HL-60/S4 treated with phorbol 12-myristate 13-acetate at 8.2 ng/mL for 4 days and 3 days (cell line): Measurements from ENCODE around the gene ZNF830.
"Not testable (repeated sequence)": the region's sequence is repeated elsewhere in the genome, so short reads cannot be mapped to it uniquely, and the experiment has no call there.

Source experiments
- in situ Hi-C: fragments of 300-500 bp; cut with MboI; formaldehyde crosslinking; loops from 2 replicates; pipeline ENCODE4 v1.15.0; 2022; ENCODE audit warnings: low sequenced_read_pairs

ZNF830 gene

GRCh38 chr17:34989473-34989872, 28.1 kb downstream of the ZNF830 start:
- in situ Hi-C loops, result loop anchor here (25.0 kb wide), 1 partner anchor 577 kb away; no protein-coding TSS in a partner anchor

- in situ Hi-C loops, result loop anchor here (25.0 kb wide), 1 partner anchor 579 kb away; no protein-coding TSS in a partner anchor
These were observed 29.6 kb downstream of the ZNF830 start for GRCh38 chr17:34990921-34991365.

- in situ Hi-C loops, result loop anchor here (25.0 kb wide), 1 partner anchor 579 kb away; no protein-coding TSS in a partner anchor
These were observed 30.3 kb downstream of the ZNF830 start for GRCh38 chr17:34991606-34992005.

- in situ Hi-C loops, result loop anchor here (25.0 kb wide), 1 partner anchor 581 kb away; no protein-coding TSS in a partner anchor
These were observed 31.7 kb downstream of the ZNF830 start for GRCh38 chr17:34993031-34993430.

- in situ Hi-C loops, result loop anchor here (5.0 to 25.0 kb wide), 2 partner anchors 126 to 584 kb away; partner anchors contain the start of gene FNDC8
These were observed 35.3 kb downstream of the ZNF830 start for GRCh38 chr17:34996422-34997285.

- in situ Hi-C loops, result loop anchor here (5.0 to 25.0 kb wide), 2 partner anchors 125 to 585 kb away; partner anchors contain the start of gene FNDC8
These were observed 36.1 kb downstream of the ZNF830 start for GRCh38 chr17:34997355-34997862.

GRCh38 chr17:34998205-34998604, 36.9 kb downstream of the ZNF830 start:
- in situ Hi-C loops, result loop anchor here (5.0 to 25.0 kb wide), 2 partner anchors 124 to 586 kb away; partner anchors contain the start of gene FNDC8

GRCh38 chr17:34999456-34999855, 38.1 kb downstream of the ZNF830 start:
- in situ Hi-C loops, result loop anchor here (5.0 to 25.0 kb wide), 2 partner anchors 123 to 587 kb away; partner anchors contain the start of gene FNDC8

- in situ Hi-C loops, result not testable (repeated sequence)
These were observed 39.6 kb downstream of the ZNF830 start for GRCh38 chr17:35000965-35001364.

- in situ Hi-C loops, result no loop called here
These were observed 40.2 kb downstream of the ZNF830 start for GRCh38 chr17:35001549-35001948.

- in situ Hi-C loops, result no loop called here
These were observed 41.7 kb downstream of the ZNF830 start for GRCh38 chr17:35002876-35003551.

- in situ Hi-C loops, result no loop called here
These were observed 42.4 kb downstream of the ZNF830 start for GRCh38 chr17:35003778-35004177.

- in situ Hi-C loops, result no loop called here
These were observed 45.0 kb downstream of the ZNF830 start for GRCh38 chr17:35006345-35006744.

GRCh38 chr17:35006961-35007360, 45.6 kb downstream of the ZNF830 start:
- in situ Hi-C loops, result no loop called here

- in situ Hi-C loops, result no loop called here
These were observed 48.8 kb downstream of the ZNF830 start for GRCh38 chr17:35010093-35010492.

GRCh38 chr17:35011671-35012216, 50.4 kb downstream of the ZNF830 start:
- in situ Hi-C loops, result no loop called here
